Left renal cortex interstitium (tissue), 4 donors: ENCODE data around the gene CRISPLD2. TPM values are rescaled to one million over a fixed set of nuclear protein-coding genes. Genes with fewer than 3 reads are reported as not detected.

Source experiments
- DNase-seq, 4 donors: peaks; one replicate each; pipeline ENCODE4 v3.0.0-alpha.2; 2013; ENCODE audit warnings: low read depth in 4 of 4, low spot score in 2 of 4, missing footprints in 1 of 4
- polyA plus RNA-seq, 4 donors: library from polyadenylated mRNA; unstranded; fragments of 120-200 nt; gene quantifications; one replicate each; pipeline ENCODE4 v1.2.1, GENCODE V29; 2013; ENCODE audit not compliant: insufficient read length in 4 of 4

Gene CRISPLD2
- polyA plus RNA-seq, 4 donors = 7.2 to 8.3 (median 8.0) TPM

GRCh38 chr16:84899414-84899813 lies 79.6 kb downstream of the CRISPLD2 start:
- no peak for DNase-seq

- DNase-seq = no peak
Observed at GRCh38 chr16:84905965-84906460, 86.2 kb downstream of the CRISPLD2 start.

DNA sequence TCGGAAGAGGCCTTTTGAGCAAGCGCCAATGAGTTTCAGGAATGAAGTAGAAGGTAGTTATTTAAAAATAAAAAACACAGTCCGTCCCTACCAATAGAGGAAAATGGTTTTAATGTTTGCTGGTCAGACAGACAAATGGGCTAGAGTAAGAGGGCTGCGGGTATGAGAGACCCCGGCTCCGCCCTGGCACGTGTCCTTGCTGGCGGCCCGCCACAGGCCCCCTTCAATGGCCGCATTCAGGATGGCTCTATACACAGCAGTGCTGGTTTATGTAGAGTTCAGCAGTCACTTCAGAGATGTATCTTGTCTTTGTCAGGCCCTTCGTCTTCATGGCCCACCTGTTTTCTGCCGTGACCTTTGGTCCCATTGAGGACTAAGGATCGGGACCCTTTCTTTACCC lies 87.3 kb downstream of the CRISPLD2 start:
- no peak for DNase-seq

GRCh38 chr16:84907575-84907974 lies 87.8 kb downstream of the CRISPLD2 start:
- no peak for DNase-seq

- DNase-seq = no peak
Observed at GRCh38 chr16:84909476-84910085, 89.8 kb downstream of the CRISPLD2 start.

DNA sequence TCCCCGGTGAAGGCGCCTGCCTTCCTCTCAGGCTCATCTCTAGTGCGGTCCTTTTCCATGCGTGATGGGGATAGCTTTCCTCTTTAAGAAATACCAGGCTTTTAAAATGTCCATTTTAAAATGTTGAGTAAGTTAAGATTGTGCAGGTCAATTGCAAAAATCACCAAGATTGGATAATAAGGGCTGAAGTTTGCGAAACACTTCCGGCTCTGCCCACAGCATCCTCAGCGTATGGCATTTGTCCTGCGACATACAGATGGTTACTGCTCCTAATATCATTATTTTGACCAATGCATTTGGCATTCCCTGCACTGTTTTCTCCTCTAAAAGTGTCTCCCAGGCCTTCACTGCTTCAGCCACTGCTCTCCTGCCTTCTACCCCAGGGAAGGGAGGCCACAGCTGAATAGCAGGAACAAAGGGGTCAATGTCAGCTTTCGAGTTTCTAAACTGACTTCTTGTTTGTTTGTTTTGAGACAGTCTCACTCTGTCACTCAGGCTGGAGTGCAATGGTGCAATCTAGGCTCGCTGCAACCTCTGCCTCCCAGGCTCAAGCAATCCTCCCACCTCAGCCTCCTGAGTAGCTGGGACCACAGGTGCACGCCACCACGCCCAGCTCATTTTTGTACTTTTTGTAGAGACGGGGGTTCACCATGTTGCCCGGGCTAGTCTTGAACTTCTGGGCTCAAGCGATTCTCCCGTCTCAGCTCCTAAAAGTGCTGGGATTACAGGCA lies 91.9 kb downstream of the CRISPLD2 start:
- DNase-seq = no peak

DNA sequence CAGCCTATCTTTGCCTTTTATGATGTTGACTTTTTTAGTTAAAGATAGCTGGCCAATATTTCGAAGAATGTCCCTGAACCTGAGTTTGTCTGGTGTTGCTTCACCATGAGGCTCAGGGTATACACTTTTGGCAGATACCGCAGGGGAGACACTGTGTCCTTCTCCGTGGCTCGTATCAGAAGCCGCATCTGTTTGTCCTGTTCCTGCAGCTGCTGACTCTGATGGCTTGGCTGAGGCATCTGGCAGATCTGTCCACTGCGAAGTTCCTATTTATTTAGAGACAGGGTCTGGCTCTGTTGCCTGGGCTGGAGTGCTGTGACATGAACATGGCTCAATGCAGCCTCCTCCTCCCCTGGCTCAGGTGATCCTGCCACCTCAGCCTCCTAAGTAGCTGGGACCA lies 93.5 kb downstream of the CRISPLD2 start:
- DNase-seq = no peak

DNA sequence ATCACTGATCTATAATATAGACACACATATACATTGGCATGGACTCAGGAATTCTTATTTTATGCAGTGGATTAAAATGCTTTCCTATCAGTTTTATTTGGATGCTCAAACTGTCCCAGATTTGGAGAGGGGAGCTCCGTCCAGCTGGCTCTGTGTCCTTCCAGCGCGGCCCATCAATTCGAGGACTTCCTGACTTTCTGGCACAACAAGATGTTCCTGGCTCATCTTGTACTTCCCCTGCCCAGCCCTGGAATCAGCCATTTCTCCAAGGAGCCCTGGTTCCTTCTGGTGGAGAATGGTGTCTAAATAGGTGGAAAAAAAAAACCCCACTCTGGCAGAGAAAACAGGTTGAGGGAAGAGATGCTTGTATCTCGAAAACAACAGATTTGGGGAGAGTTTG lies 94.5 kb downstream of the CRISPLD2 start:
- DNase-seq = no peak

- no peak for DNase-seq
Observed at GRCh38 chr16:84916178-84916577, 96.4 kb downstream of the CRISPLD2 start.

DNA sequence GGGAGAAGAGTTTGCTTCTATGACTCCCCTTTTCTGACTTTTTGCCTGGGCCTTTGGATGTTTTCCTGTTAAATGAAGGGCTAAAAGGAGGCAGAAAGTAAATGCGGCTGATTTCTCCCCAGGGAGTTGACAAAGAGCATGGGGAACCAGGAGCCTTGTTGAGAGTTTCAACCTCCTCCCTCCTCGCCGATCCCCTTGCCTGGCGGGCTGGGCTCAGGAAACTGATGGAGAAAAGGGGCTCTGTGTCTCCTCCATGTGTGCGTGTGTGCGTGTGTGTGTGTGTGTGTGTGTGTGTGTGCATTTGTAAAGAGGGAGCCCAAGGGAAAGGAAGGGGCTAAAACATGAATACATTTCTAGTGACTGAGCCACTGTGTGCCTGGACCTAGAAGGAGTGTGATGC lies 97.1 kb downstream of the CRISPLD2 start:
- DNase-seq = no peak

DNA sequence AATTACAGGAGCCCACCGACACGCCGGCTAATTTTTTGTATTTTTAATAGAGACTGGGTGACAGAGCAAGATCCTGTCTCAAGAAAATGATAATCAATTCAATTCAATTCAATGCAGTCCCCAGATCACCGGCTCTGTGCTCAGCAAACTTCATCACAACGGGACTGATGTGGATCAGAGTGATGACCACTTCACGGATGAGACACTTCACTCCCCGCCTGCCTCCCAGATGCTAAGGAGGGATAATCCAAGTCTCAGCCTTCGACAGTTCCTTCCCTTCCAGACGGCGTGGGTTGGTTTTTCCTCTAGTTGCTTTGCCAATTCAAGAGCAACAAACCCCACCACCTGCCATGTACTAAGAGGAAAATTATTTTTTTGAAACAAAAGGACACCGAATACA lies 97.7 kb downstream of the CRISPLD2 start:
- no peak for DNase-seq

DNA sequence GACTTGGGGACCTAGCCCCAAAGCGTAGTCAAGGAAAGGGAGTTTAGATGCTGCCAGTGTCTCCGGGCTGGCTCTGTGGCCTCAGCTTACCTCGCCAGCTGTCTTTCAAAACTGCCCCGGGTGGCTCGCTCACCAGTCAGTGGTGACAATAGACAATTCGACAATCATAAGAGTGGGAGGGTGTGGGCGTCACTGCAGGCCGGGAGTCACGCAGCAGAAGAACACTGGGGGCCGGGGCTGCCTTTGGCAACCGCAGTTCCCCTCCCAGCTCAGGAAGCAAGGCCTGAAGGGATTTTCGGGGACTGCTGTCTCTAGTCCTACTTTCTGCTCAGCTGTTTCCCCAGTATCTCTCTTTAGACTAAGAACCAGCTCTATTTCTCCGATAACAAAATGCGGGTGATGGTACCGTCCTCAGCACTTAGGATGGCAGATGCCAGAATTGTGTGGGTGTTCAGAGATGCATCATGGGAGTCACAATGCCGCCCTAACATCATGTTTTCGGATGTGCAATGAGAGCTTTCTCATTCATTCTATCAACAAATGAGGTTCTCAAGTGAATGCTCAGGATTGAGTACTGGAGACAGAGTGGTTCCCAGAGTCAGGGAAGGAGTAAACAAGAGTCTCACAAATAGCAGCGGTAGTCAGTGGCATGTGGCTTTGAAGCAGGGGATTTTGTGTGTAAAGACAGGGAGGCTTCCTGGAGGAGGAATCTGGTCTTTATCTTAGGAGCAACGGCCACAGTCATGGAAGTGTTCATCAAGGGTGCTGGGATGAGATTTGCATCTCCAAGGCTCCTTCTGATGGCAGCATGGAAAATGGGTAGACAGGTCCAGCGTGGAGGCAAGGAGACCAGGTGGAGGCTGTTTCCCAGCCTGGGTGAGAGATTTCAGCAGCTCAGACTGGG lies 98.5 kb downstream of the CRISPLD2 start:
- no peak for DNase-seq

- no peak for DNase-seq
Observed at GRCh38 chr16:84919269-84919668, 99.5 kb downstream of the CRISPLD2 start.

DNA sequence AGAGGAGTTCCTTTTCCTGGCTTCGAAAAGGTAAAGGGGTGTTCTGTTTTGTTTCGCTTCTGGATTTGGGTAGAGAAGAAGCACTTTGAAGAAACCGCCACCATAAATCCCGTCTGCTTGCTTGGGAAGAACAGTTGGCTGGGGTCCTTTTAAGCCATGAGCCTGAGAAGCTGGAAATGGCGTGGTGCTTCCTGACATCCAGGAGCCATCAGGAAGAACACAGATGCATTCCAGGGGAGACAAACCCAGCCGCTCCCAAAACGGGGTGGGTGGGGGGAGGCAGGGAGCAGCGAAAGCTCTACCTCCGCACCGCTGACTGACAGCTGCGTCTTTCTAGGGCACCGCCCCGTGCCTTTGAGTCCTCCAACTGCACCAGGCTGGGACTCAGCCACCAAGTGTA lies 99.9 kb downstream of the CRISPLD2 start:
- no peak for DNase-seq

GRCh38 chr16:84920333-84920732 lies 100.5 kb downstream of the CRISPLD2 start:
- DNase-seq = no peak

DNA sequence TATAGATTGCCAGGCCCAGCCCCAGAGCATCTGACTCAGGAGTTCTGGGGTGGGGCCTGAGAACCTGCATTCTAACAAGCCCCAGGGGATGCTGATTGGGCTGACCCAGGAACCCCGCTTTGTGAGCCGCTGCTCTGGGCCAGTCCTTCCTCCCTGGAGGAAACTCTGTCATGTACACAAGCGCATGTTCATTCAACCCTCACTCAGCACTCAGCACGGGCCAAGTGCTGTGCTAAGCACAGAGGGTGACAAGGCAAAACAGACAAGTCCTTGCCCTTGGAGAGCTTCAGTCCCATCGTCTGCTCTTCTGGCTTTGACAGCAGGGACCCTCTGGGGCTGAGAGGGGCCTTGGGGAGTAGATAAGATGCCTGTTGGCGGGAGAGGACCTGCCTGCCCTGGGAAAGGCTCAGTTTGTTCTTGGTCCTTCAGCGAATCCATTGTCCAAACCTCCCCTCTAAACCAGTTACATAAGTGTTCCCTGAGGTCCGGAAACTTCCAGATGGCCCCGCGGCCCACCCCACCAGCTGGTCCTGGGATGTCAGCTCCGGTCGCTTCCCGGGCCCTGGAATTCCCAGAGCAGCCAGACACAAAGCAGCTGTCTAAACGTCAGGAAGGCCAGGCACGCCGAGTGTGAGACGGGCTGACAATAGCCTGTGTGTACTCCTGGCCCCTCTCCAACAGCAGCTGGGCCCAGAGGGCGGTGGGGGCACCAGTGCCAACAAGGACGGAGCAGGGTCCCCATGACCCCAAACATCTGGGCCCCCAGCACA lies 102.8 kb downstream of the CRISPLD2 start:
- peak in 1 of 4 donors; percentile 46 for DNase-seq

GRCh38 chr16:84924331-84925091 lies 104.7 kb downstream of the CRISPLD2 start:
- DNase-seq = no peak

DNA sequence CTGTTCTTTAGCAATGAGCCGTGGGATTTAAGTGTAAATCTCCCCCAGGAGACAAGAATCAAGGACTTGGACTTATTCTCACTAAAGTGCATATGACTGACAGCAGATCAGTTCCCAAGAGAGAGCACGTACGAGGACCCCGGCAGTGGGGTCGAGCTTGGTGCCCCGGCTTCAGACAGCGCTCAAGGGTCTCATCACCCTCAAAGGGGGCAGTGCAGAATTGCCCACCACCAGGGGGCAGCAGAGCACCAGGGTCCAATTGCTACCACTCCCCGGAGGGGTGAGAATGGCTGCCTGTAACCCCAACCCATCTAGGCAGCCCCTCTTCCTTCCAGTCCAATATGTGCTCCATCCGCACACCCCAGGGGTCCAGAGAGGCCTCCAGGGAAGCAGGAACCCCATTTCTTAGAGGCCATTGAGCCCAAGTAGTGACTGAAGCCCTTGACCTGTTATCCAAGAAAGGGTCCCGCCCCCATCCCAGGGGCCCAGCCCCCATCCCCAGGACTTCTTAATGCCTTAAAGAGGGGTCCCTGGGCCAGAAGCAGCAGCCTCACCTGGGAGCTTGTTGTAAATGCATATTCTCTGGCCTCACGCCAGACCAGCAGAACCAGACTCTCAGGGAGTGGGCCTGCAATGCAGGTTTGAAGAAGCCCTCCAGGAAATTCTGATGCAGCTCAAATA lies 105.4 kb downstream of the CRISPLD2 start:
- DNase-seq = no peak

DNA sequence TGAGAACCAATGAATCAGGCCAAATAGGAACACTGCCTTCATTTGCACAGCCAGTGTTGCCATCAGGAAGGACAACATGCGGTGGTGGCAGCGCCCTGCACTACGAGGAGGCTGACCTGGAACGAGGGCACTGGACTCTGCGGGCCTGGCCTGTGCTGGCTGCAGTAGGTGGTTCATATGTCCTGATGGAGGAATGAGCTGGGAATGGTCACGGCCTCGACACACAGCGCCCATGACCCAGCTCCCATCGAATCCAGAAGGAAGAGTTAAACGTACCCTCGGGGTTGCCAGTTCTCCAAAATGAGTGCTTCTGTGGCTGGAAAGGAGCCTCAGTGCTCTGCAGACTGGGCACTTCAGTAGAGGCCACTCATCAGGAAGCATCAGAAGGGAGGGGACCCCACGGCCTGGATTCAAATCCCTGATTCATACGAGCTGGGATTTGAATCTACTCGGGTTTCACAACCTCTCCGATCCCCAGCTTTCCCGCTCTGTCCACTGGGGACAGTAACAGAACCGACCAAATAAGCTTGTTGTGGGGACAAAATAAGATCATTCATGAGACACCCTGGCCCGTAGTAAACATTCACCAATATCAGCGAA lies 106.1 kb downstream of the CRISPLD2 start:
- no peak for DNase-seq
